Prostate gland (tissue), 2 donors: ENCODE data around the gene WDR4.

Experiments
- CTCF ChIP-seq, 4 experiments: fragments of 200-600 bp in 2 of 4; fragments of 450-650 bp in 2 of 4; sonication (generic) in 2 of 4; IDR thresholded peaks; 1 replicate in 3 of 4; 2 replicates in 1 of 4; pipeline ENCODE4 v1.5.1; 2016 to 2019; ENCODE audit warnings: antibody characterized with exemption in 4 of 4, mild to moderate bottlenecking in 2 of 4, moderate library complexity in 2 of 4
- POLR2A ChIP-seq: fragments of 450-650 bp; IDR thresholded peaks from one replicate; pipeline ENCODE4 v1.6.1; 2016; ENCODE audit warnings: antibody characterized with exemption, mild to moderate bottlenecking

- no peak for TF ChIP-seq CTCF (IDR thresholded peaks at IDR 0.05)
- no peak for TF ChIP-seq POLR2A
Measured at GRCh38 chr21:42878678-42878992, 704 bp downstream of the WDR4 start.
